Putamen (tissue), 1 donor: Measurements from ENCODE around the gene KANSL1L.
"Not testable (repeated sequence)": the region's sequence is repeated elsewhere in the genome, so short reads cannot be mapped to it uniquely, and the experiment has no call there.

Experiments
- DNase-seq: peaks from one replicate; pipeline ENCODE4 v3.0.0-alpha.2; 2016; ENCODE audit warnings: low spot score

The KANSL1L gene, protein sequence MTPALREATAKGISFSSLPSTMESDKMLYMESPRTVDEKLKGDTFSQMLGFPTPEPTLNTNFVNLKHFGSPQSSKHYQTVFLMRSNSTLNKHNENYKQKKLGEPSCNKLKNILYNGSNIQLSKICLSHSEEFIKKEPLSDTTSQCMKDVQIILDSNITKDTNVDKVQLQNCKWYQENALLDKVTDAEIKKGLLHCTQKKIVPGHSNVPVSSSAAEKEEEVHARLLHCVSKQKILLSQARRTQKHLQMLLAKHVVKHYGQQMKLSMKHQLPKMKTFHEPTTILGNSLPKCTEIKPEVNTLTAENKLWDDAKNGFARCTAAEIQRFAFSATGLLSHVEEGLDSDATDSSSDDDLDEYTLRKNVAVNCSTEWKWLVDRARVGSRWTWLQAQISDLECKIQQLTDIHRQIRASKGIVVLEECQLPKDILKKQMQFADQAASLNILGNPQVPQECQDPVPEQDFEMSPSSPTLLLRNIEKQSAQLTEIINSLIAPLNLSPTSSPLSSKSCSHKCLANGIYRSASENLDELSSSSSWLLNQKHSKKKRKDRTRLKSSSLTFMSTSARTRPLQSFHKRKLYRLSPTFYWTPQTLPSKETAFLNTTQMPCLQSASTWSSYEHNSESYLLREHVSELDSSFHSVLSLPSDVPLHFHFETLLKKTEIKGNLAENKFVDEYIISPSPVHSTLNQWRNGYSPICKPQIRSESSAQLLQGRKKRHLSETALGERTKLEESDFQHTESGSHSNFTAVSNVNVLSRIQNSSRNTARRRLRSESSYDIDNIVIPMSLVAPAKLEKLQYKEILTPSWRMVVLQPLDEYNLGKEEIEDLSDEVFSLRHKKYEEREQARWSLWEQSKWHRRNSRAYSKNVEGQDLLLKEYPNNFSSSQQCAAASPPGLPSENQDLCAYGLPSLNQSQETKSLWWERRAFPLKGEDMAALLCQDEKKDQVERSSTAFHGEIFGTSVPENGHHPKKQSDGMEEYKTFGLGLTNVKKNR

DNA sequence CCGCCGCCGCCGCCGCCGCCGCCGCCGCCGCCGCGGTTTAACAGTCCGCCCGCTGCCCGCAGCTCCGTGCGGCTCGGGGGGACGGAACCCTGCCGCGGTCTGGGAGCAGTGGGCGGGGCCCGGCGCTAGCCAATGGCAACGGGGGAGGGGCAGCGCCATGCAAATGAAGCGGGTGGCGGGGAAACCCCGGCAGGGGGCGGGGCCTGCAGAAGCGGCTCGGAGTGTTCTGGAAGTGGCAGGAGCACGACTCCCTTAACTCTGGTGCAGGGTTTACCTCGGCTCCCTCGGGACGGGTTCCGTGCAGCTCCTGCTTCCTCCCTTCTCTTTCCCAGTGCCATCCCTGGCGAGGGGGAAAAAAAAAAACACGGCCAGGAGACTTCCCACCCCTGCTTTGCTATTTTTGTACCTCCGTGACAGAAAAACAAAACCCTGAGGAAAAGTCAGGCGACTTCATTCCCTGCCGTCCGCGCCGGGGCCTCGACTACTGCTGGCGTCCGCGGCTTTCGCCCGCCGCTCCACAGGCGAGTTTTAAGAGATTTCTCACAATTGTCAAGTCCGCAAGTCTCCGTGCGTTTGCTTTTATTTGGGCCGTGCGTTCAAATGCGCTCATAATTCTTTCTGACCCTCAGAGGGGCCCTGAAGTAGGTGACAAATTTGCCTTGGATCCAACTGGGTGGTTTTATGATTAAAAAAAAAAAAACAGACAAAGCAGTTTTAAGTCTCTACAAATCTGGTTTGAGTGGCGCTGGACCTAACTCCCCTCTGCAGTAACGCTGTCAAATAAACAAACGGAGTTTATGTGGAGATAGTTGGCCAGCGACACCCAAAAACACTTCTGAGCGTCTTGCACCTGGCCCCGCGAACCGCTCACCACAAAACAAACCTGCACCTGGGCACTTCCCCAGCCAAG is at the start of gene KANSL1L:
KANSL1L (minus strand) TSS at position 101 of the 910 bp plus-strand sequence. CDS start 16,827 bp downstream, outside the sequence.
- DNase-seq = peak; percentile 97

DNA sequence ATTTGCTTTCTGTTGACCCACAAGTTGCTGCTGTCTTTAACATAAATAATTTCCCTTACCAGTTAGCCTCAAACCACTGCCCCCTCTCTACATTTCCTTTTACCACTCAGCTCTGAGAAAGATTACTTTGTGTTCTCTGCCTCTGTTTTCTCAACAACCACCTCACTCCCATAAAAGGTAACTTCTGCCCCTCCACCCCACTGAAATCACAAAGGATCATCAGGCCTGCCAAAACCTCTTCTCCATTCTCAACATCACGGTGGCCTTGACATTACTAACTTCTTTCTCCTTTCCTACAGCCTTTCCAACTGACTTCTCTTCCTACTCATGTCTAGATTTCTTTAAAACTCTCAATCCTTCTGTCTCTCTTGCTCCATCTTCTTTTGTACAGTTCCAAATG is 43.9 kb upstream of the KANSL1L start:
- no peak for DNase-seq

DNA sequence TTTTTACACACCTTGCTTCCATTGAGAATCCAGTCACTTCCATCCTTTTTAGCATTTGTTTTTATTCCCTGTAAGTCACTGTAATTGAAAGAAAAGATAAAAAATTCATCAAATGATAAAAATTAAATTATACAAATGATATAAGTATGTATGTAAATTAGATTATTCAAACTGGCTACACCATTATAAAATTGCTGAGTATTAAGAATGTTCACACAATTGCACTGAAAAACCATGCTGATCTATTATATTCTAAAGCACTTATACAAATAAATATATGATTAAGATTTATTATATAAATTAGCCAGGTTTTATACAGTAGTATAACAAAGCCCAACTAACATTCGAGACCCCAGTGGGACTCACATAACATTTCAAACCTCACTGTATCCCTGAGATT is 39.0 kb upstream of the KANSL1L start:
- DNase-seq = no peak

DNA sequence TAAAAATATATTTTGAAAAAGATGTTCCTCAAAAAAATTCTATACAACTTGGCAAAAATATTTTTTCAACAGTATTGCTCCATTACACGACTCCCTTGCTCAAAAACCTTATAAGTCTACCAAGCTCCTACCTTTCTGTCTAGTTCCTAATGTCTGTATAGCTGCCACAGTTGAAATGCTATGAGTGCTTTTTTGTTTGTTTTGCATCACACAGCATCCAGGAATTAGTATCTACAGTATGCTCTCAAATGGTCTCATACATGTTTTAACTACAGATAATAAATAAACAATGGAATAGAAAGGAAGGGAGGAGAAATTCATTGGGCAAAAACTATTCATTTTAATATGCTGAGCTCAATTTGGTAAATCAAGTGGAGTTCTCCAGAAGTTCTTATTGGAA is 36.7 kb upstream of the KANSL1L start:
- DNase-seq = no peak

DNA sequence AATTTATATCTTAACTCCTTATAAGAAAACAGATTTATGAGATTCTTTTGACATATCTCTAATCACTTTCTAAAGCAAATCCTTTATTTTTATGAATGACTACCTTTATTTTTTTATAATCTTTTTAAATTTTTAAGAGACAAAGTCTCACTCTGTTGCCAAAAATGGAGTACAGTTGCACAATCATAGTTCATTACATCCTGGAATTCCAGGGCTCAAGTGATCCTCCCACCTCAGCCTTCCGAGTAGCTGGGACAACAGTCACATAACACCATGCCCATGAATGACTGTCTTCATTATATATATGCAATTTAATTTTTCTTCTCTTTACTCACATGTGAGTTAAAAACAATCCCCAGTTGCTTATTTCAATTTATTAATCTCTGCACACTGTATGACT is 32.3 kb upstream of the KANSL1L start:
- DNase-seq = no peak

DNA sequence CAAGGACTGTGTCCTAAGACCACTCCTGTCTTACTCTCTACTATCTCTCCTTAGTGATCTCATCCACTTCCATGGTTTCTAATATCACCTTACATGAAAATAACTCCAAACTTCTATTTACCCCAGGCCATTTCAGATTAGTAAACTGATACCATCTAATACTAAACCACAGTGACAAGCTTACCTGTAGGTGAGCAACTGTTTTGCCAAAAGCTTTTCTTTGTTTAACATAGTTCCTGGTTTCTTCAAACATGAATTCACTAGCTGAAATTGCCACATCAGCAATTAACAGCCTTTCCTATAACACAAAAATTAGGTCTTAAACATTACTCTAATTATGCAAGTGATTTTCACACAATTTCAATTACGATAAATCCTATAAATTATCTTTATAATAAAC is 31.9 kb upstream of the KANSL1L start:
- no peak for DNase-seq

DNA sequence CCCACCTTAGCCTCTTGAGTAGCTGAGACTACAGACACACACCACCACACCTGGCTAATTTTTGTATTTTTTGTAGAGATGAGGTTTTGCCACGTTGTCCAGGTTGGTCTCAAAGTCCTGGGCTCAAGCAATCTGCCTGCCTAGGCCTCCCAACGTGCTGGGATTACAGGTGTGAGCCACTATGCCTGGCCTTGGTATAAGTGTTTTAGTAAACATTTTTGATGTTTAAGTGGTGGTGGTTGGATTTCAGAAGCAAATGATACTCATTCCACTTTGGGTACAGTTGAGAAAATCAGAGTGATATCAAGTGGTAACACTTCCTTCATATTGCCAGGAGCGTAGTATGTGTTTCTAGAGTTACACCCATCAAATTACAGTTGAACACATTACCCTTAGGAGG is 28.6 kb upstream of the KANSL1L start:
- no peak for DNase-seq

DNA sequence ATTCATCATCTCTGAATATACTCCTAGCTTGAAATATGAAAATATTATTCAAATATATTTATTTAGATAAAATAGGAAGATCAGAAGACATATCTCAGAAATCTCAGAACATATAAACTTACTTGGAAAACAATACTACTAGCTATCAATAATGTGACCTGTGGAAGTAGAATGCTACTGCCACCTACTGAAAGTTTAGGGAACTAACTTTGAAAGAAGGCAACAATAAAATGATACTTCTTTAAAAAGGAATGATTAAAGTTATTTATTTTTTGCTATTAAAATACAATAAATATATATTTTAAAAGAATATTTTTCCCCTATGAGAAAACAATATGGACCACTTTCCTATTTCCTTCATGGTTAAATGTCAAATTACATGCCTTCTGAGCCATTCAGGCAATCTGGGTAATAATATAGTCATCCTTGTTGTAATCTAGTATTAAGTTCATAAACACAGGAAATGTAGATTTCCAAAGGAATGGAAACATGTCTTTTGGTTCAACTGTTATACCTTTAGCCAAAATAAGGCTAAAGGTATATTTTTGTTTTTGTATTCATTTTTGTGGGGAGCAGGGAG is 28.1 kb upstream of the KANSL1L start:
- DNase-seq = peak; percentile 11

DNA sequence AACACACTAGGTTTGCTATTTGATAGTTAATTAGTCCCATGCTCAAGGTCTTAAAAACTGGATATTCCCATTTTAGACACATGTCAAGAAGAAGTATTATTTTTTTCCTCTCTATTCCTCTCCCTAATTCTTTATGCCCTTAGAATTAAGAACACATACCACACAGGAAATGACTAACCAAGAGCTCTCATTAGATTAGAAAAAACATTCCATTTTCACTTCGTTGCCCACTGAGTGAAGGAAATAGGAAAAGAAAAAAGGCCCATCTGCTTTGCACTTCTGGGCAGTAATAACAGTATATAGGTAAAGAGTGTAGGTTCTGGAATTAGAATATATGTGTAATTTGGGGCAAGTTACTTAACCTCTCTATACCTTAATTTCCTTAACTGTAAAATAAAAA is 27.1 kb upstream of the KANSL1L start:
- no peak for DNase-seq

DNA sequence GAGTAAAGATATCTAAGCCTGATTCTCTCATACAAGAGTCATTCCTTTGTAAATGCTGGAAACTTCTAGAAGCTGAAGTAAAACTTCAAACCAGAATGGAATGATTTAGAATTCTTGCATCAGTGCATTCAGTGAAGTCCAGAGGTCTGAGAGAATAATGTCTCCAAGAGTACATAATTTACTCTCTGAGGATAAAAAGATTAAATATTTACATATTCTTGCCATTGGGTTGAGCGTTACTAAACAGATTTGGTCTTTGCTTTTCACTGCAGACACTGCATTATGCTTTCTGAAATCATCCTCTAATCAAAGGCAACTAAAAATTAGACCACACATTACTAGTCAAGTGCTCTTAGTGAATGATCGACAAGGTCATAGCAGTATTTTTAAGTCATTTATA is 26.5 kb upstream of the KANSL1L start:
- no peak for DNase-seq

DNA sequence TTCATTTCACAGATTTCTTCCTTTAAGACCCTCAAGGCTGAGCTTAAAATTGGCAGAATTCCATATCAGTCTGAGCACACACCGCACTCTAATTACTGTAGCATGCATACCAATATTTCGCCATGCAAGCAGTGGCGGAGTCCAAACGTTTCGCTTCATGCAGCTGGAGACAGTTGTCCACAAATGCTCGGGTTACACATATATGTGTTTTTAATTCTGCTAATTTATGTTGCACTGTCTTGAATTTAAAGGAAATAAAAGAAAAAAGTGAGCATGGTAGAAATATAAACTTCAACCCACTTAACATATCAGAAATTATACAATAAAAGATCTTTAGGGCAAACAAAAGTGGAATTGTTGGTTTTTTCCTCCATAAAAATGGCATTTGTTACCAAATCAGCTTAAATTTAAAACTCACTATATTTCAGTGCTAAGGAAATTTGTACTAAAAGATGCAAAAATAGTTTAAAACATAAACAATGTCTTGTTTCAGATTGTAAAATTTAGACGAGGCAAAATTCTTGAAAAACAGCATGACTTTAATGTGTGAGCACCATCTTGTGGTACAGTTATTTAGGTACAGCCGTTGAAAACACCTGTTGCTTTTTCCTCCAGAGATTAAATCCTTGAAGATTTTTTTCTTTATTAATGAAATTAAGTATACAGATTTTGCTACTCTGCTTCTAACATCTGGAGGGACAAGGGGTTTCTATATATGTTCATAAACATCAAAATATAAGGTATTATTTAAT is 24.1 kb upstream of the KANSL1L start:
- DNase-seq = peak; percentile 25

DNA sequence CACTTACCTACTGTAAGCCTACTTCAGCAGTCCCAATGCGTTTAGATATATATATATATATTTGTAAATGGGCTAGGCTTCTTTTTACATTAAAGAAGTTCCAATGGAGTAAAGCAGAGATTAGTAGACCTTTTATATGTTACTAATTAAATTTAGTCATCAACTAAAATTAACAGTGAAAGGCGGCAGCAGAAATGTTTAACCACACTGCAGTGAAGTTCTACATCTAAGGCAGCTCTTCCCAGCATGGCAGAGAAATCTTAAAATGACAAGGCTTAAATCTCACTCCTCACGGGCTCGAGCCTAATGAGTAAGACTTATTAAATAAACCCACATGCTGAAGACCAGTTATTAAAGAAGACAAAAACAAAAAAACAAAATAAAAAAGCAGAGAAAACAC is 19.1 kb upstream of the KANSL1L start:
- DNase-seq = no peak

DNA sequence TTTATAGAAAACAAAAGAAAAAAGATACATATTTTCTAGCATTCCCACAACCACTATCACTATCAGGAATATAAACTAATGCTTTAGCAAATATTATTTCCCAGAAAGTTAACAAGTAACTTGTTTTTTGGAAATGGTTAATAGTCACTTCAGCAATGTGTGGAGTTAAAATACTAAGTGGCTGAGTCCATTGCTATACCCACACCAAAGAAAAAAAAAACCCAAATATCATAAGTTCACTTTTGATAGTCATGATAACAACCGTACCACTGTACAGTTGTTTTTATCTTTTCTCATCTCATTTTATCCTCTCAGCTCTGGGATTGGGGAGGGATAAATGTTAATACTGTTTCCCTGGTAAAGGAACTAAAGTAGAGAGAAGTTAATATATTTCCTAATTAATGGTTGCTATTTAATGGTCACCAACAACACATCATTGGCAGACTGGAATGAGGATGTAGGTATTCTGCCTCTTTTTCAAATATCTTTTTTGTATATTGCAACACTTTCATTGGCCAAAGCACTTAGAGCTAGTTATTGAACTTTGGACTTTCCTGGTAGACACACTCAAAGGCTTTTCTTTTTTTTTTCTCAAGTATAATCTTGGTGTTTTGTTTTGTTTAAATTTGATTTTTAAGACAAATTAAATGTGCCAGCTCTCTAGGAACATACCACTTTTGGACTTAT is 18.4 kb upstream of the KANSL1L start:
- no peak for DNase-seq

DNA sequence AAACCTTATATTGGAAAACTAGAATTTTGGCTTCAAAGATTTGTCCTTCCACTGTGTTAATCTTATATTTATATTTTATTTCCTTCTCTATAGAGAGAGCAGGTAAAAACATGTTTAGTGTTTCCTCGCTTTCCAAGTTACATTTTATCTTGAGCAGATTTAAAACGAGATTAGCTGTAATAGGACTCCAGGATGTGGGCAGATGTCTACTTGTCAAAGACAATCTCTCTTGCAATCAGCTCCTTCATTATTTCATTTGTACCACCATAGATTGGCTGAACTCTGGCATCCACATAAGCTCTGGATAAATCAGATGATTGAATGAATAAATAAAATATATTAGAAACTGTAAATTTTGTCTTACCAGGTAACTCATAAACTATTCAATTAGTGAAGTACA is 17.5 kb upstream of the KANSL1L start:
- no peak for DNase-seq

DNA sequence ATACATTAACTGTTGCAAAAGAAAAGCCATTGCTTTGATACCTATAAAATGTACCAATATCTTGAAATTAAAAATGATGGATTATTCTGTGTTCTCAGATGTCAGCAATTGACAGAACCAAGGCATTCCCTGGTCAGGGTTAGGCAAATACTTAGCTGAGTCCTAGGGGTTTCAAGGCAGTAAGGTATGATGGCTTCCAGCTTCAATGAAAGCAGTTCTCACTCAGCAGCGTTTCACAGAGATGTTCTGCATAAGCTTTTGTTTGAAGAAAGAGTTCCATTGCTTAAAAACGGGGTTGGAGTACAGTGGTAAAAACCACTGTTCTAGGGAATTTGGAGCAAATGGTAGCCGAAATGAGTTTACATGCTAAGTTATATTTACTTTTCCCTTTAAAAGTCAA is 17.0 kb upstream of the KANSL1L start:
- DNase-seq = no peak

DNA sequence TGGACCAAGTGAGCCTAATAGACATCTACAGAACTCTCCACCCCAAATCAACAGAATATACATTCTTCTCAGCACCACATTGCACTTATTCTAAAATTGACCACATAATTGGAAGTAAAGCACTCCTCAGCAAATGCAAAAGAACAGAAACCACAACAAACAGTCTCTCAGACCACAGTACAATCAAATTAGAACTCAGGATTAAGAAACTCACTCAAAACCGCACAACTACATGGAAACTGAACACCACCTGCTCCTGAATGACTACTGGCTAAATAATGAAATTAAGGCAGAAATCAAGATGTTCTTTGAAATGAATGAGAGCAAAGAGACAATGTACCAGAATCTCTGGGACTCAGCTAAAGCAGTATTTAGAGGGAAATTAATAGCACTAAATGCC is 12.7 kb upstream of the KANSL1L start:
- not testable (repeated sequence) for DNase-seq

DNA sequence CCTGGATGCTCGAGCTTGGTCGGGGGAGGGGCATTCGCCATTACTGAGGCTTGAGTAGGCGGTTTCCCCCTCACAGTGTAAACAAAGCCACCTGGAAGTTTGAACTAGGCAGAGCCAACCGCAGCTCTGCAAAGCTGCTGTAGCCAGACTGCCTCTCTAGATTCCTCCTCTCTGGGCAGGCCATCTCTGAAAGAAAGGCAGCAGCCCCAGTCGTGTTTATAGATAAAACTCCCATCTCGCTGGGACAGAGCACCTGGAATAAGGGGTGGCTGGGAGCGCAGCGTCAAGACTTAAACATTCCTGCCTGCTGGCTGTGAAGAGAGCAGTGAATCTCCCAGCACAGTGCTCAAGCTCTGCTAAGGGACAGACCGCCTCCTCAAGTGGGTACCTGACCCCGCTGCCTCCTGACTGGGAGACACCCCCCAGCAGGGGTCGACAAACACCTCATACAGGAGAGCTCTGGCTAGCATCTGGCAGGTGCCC is 10.4 kb upstream of the KANSL1L start:
- not testable (repeated sequence) for DNase-seq

DNA sequence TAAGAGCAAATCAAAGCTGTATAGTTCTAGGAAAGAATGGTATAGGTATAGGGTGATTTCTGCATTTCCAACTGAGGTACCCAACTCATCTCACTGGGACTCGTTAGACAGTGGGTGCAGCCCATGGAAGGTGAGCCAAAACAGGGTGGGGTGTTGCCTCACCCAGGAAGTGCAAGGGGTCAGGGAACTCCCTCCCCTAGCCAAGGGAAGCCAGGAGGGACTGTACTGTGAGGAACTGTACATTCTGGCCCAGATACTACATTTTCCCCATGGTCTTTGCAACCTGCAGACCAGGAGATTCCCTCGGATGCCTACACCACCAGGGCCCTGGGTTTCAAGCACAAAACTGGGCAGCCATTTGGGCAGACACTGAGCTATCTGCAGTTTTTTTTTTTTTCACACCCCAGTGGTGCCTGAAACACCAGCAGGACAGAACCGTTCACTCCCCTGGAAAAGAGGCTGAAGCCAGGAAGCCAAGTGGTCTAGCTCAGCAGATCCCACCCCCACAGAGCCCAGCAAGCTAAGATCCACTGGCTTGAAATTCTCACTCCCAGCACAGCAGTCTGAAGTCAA is 9.9 kb upstream of the KANSL1L start:
- DNase-seq = not testable (repeated sequence)

DNA sequence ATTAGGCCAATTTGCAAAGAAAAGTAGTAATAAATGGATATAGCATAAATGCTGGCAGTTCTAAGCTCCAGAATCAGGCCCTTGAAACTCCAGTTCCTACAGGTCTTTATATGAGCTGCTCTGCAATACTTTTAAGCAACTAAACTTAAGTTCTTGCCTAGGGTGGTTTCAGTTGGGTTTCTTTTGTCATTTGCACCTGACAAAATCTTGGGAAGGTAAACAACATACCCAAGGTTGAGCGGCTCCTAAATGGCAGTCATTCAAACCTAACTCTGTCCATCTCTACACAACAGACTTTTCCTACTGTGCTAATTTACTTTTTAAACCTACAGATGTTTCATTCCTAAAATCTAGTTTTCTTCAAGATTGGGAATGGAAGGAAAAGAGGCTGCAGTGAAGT is 9.3 kb upstream of the KANSL1L start:
- DNase-seq = no peak
